Measurements from ENCODE around the gene AKT3.

DNA sequence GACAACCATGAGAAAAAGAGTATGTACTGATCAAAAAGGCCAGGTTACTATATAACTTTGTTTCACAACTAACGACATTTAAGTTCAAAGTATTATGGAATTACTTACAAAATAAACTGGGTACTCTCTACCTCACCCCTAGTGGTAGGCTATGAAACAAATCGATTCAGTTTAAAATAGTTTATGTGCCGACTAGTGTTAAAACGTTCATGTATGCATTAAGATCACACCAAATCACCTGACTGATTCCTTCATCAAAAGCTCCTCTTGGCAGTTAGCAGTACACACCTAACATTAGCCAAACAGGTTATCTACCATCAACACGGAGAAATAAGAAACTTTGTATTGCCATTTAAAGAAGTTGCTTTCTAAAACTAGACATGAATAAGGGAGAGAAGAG, 137.1 kb downstream of the AKT3 start:
- no peak for TF ChIP-seq POLR2A (IDR thresholded peaks at IDR 0.05)
- TF ChIP-seq, protein P1, sequence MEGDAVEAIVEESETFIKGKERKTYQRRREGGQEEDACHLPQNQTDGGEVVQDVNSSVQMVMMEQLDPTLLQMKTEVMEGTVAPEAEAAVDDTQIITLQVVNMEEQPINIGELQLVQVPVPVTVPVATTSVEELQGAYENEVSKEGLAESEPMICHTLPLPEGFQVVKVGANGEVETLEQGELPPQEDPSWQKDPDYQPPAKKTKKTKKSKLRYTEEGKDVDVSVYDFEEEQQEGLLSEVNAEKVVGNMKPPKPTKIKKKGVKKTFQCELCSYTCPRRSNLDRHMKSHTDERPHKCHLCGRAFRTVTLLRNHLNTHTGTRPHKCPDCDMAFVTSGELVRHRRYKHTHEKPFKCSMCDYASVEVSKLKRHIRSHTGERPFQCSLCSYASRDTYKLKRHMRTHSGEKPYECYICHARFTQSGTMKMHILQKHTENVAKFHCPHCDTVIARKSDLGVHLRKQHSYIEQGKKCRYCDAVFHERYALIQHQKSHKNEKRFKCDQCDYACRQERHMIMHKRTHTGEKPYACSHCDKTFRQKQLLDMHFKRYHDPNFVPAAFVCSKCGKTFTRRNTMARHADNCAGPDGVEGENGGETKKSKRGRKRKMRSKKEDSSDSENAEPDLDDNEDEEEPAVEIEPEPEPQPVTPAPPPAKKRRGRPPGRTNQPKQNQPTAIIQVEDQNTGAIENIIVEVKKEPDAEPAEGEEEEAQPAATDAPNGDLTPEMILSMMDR (IDR thresholded peaks at IDR 0.05), result peak in 1 of 4 experiments; percentile 21

Data from sigmoid colon (tissue), 3 donors.